WTC11 (cell line): Measurements from ENCODE around the gene RTKN. TPM values are rescaled to one million over a fixed set of nuclear protein-coding genes. Genes with fewer than 3 reads are reported as not detected.

Source experiments
- ATAC-seq: fragments of 200-7000 bp; cut with Tn5 transposase; 2 replicates; pipeline ENCODE4 v1.10.0; 2021; ENCODE audit warnings: mild to moderate bottlenecking, moderate library complexity
- CTCF ChIA-PET: fragments of 300-600 bp; sonication (Branson Sonifier 250); formaldehyde crosslinking; loops from one replicate; lab custom pipeline; 2021; ENCODE audit warnings: antibody characterized with exemption; lab: Charles Lee
- POLR2A ChIA-PET: fragments of 350-600 bp; sonication (Branson Sonifier 250); formaldehyde crosslinking; loops from one replicate; lab custom pipeline; 2021; ENCODE audit warnings: antibody characterized with exemption; lab: Charles Lee
- DNase-seq: peaks from one replicate; pipeline ENCODE4 v3.0.0; 2021; ENCODE audit warnings: low spot score
- H3K27ac Mint-ChIP-seq: 2 replicates; pipeline ENCODE4 v1.8.0; 2021; ENCODE audit warnings: mixed read lengths
- H3K27me3 Mint-ChIP-seq: 2 replicates; pipeline ENCODE4 v1.8.0; 2021; ENCODE audit warnings: low read depth, mild to moderate bottlenecking, moderate library complexity, mixed read lengths
- H3K36me3 Mint-ChIP-seq: 2 replicates; pipeline ENCODE4 v1.8.0; 2021; ENCODE audit warnings: mixed read lengths
- H3K4me1 Mint-ChIP-seq: 2 replicates; pipeline ENCODE4 v1.8.0; 2022; ENCODE audit warnings: mixed read lengths
- H3K4me3 Mint-ChIP-seq: 2 replicates; pipeline ENCODE4 v1.8.0; 2021; ENCODE audit warnings: mild to moderate bottlenecking, moderate library complexity, mixed read lengths
- H3K9me3 Mint-ChIP-seq: 2 replicates; pipeline ENCODE4 v1.8.0; 2021; ENCODE audit warnings: mixed read lengths
- ATF3 ChIP-seq: sonication (generic); formaldehyde crosslinking; conservative IDR thresholded peaks from 2 replicates; pipeline ENCODE4 v1.8.1; 2022; ENCODE audit warnings: mild to moderate bottlenecking, missing genetic modification reagents
- E2F5 ChIP-seq: sonication (generic); formaldehyde crosslinking; IDR thresholded peaks from 2 replicates; pipeline ENCODE4 v1.8.1; 2022; ENCODE audit warnings: mild to moderate bottlenecking, moderate library complexity, missing genetic modification reagents
- FOXP1 ChIP-seq: sonication (generic); formaldehyde crosslinking; IDR thresholded peaks from 2 replicates; pipeline ENCODE4 v1.8.0; 2022; ENCODE audit warnings: missing genetic modification reagents, mild to moderate bottlenecking, moderate library complexity, borderline replicate concordance
- HMGA2 ChIP-seq: fragments of 250-450 bp; sonication (Bioruptor Pico); IDR thresholded peaks from 2 replicates; pipeline ENCODE4 v1.4.0; 2021; ENCODE audit warnings: mild to moderate bottlenecking, moderate library complexity
- HMGXB4 ChIP-seq: sonication (generic); formaldehyde crosslinking; IDR thresholded peaks from 2 replicates; pipeline ENCODE4 v1.8.1; 2023; ENCODE audit warnings: mild to moderate bottlenecking, moderate library complexity, missing genetic modification reagents
- IRF2 ChIP-seq: sonication (generic); formaldehyde crosslinking; IDR thresholded peaks from 2 replicates; pipeline ENCODE4 v1.8.0; 2022; ENCODE audit warnings: low read depth, missing genetic modification reagents, borderline replicate concordance
- KAT7 ChIP-seq: sonication (generic); formaldehyde crosslinking; IDR thresholded peaks from 2 replicates; pipeline ENCODE4 v1.8.1; 2023; ENCODE audit warnings: missing genetic modification reagents, mild to moderate bottlenecking, borderline replicate concordance
- MYBL2 ChIP-seq: sonication (generic); formaldehyde crosslinking; IDR thresholded peaks from 2 replicates; pipeline ENCODE4 v1.8.1; 2023; ENCODE audit warnings: mild to moderate bottlenecking, moderate library complexity, missing genetic modification reagents
- NFATC4 ChIP-seq: fragments of 250-450 bp; sonication (Bioruptor Pico); IDR thresholded peaks from 2 replicates; pipeline ENCODE4 v1.9.0; 2021; ENCODE audit warnings: mild to moderate bottlenecking
- NFYB ChIP-seq: sonication (generic); formaldehyde crosslinking; conservative IDR thresholded peaks from 2 replicates; pipeline ENCODE4 v1.8.0; 2022; ENCODE audit warnings: low read depth, missing genetic modification reagents
- NR1H2 ChIP-seq: sonication (generic); formaldehyde crosslinking; IDR thresholded peaks from 2 replicates; pipeline ENCODE4 v1.9.0; 2021; ENCODE audit warnings: mild to moderate bottlenecking, moderate library complexity, missing genetic modification reagents
- NR2C2 ChIP-seq: sonication (generic); formaldehyde crosslinking; IDR thresholded peaks from 2 replicates; pipeline ENCODE4 v1.8.0; 2022; ENCODE audit warnings: mild to moderate bottlenecking, missing genetic modification reagents
- PRDM15 ChIP-seq: sonication (generic); formaldehyde crosslinking; IDR thresholded peaks from 2 replicates; pipeline ENCODE4 v1.8.0; 2022; ENCODE audit warnings: missing genetic modification reagents
- RORB ChIP-seq: fragments of 250-450 bp; sonication (Bioruptor Pico); IDR thresholded peaks from 2 replicates; pipeline ENCODE4 v1.9.0; 2021; ENCODE audit warnings: mild to moderate bottlenecking
- TEAD1 ChIP-seq: sonication (generic); formaldehyde crosslinking; IDR thresholded peaks from 2 replicates; pipeline ENCODE4 v1.8.0; 2022; ENCODE audit warnings: mild to moderate bottlenecking, missing genetic modification reagents
- ZNF121 ChIP-seq: sonication (generic); formaldehyde crosslinking; IDR thresholded peaks from 2 replicates; pipeline ENCODE4 v1.8.0; 2023; ENCODE audit warnings: missing genetic modification reagents
- ZNF138 ChIP-seq: sonication (generic); formaldehyde crosslinking; conservative IDR thresholded peaks from 2 replicates; pipeline ENCODE4 v1.8.1; 2022; ENCODE audit warnings: mild to moderate bottlenecking, moderate library complexity, missing genetic modification reagents
- ZNF423 ChIP-seq: fragments of 250-450 bp; sonication (Bioruptor Pico); IDR thresholded peaks from 2 replicates; pipeline ENCODE4 v2.1.2; 2022; ENCODE audit warnings: mild to moderate bottlenecking, moderate library complexity
- ZNF671 ChIP-seq: fragments of 250-450 bp; sonication (Bioruptor Pico); IDR thresholded peaks from 2 replicates; pipeline ENCODE4 v1.8.0; 2021; ENCODE audit warnings: mild to moderate bottlenecking
- ZSCAN18 ChIP-seq: fragments of 250-450 bp; sonication (Bioruptor Pico); IDR thresholded peaks from 2 replicates; pipeline ENCODE4 v2.1.2; 2022; ENCODE audit warnings: mild to moderate bottlenecking, moderate library complexity
- total RNA-seq: library from RNA; stranded (reverse); gene quantifications from 3 replicates; pipeline ENCODE4 v1.2.3, GENCODE V29; 2021

RTKN gene
- total RNA-seq, 1 experiment from 2014 or later = 80.1 TPM

- H3K27ac Mint-ChIP-seq = no peak overlapping the region
- ATAC-seq = no peak
- H3K27me3 Mint-ChIP-seq = no peaks in the 10 kb centered on the region
- no peak overlapping the region for H3K4me3 Mint-ChIP-seq
- DNase-seq = no peak
- no peaks in the 10 kb centered on the region for H3K9me3 Mint-ChIP-seq
- CTCF ChIA-PET = no interaction called here
- peaks cover 4% of the 10 kb centered on the region; the same call in 1 of the 2 replicates for H3K4me1 Mint-ChIP-seq
- H3K36me3 Mint-ChIP-seq = no peaks in the 10 kb centered on the region
- POLR2A ChIA-PET = no interaction called here
- no peak for TF ChIP-seq IRF2
- TF ChIP-seq NR2C2 (CRISPR knock-in tag) = no peak
- TF ChIP-seq KAT7 = no peak
- no peak for TF ChIP-seq ZNF121 (CRISPR knock-in tag)
- TF ChIP-seq ZNF423 (CRISPR knock-in tag) = no peak
- TF ChIP-seq HMGA2 = no peak
- no peak for TF ChIP-seq ZSCAN18 (CRISPR knock-in tag)
- TF ChIP-seq HMGXB4 = no peak
- no peak for TF ChIP-seq ATF3 (CRISPR knock-in tag)
- no peak for TF ChIP-seq FOXP1
- no peak for TF ChIP-seq TEAD1 (CRISPR knock-in tag)
- no peak for TF ChIP-seq ZNF671
- TF ChIP-seq, all 79 proteins: peak for 0
Observed at GRCh38 chr2:74387346-74387745, 54.4 kb downstream of the RTKN start.

- no peak overlapping the region for H3K4me3 Mint-ChIP-seq
- no peak overlapping the region for H3K27ac Mint-ChIP-seq
- no peaks in the 10 kb centered on the region for H3K27me3 Mint-ChIP-seq
- TF ChIP-seq PRDM15 (no peak), NFYB (CRISPR knock-in tag) (no peak), NR1H2 (CRISPR knock-in tag) (no peak), MYBL2 (CRISPR knock-in tag) (no peak), ATF3 (CRISPR knock-in tag) (no peak), RORB (CRISPR knock-in tag) (no peak), NFATC4 (CRISPR knock-in tag) (no peak), ZNF138 (CRISPR knock-in tag) (no peak), FOXP1 (no peak), E2F5 (no peak)
- no peak for ATAC-seq
- POLR2A ChIA-PET = no interaction called here
- H3K36me3 Mint-ChIP-seq = no peaks in the 10 kb centered on the region
- CTCF ChIA-PET = no interaction called here
- H3K4me1 Mint-ChIP-seq = peaks cover 6% of the 10 kb centered on the region
- H3K9me3 Mint-ChIP-seq = no peaks in the 10 kb centered on the region
- DNase-seq = no peak
Observed at GRCh38 chr2:74385396-74385795, 56.3 kb downstream of the RTKN start.
